IMR-90 (cell line): Measurements from ENCODE around the gene RAVER2.

Experiments
- BHLHE40 ChIP-seq: fragments of 150-350 bp; IDR thresholded peaks from 2 replicates; pipeline ENCODE4 v1.6.1; 2016; ENCODE audit warnings: mild to moderate bottlenecking, low read depth, low read length
- CHD1 ChIP-seq: IDR thresholded peaks from 2 replicates; pipeline ENCODE4 v1.6.1; 2012; ENCODE audit warnings: low read depth, low read length, improper control_type of control experiment
- FOS ChIP-seq: fragments of 150-350 bp; IDR thresholded peaks from 2 replicates; pipeline ENCODE4 v1.6.1; 2016; ENCODE audit warnings: low read depth, low read length
- MAFK ChIP-seq: IDR thresholded peaks from 2 replicates; pipeline ENCODE4 v1.6.1; 2012; ENCODE audit warnings: low read depth, low read length, improper control_type of control experiment
- MXI1 ChIP-seq: IDR thresholded peaks from 2 replicates; pipeline ENCODE4 v1.6.1; 2012; ENCODE audit warnings: low read depth, mild to moderate bottlenecking, low read length, moderate library complexity, borderline replicate concordance
- NFE2L2 ChIP-seq: fragments of 150-350 bp; IDR thresholded peaks from 2 replicates; pipeline ENCODE4 v1.6.1; 2016; ENCODE audit warnings: low read depth, mild to moderate bottlenecking, low read length
- POLR2A ChIP-seq: IDR thresholded peaks from 2 replicates; pipeline ENCODE4 v1.6.1; 2012; ENCODE audit warnings: mild to moderate bottlenecking, low read depth, low read length
- RAD21 ChIP-seq: IDR thresholded peaks from 2 replicates; pipeline ENCODE4 v1.6.1; 2012; ENCODE audit warnings: low read length, improper control_type of control experiment
- RFX5 ChIP-seq: IDR thresholded peaks from 2 replicates; pipeline ENCODE4 v1.8.0; 2012; ENCODE audit warnings: low read depth, mild to moderate bottlenecking, low read length, moderate library complexity
- SMC3 ChIP-seq: fragments of 150-350 bp; IDR thresholded peaks from 2 replicates; pipeline ENCODE4 v1.6.1; 2016; ENCODE audit warnings: low read depth, mild to moderate bottlenecking, antibody characterized with exemption, low read length, moderate library complexity
- TF ChIP-seq, protein P1 (sequence below): conservative IDR thresholded peaks from 2 replicates; pipeline ENCODE4 v1.5.1; 2012; ENCODE audit warnings: mild to moderate bottlenecking, low read depth, low read length, improper control_type of control experiment
- TF ChIP-seq, protein P2 (sequence below): fragments of 150-350 bp; IDR thresholded peaks from 2 replicates; pipeline ENCODE4 v1.6.1; 2017; ENCODE audit warnings: mild to moderate bottlenecking, antibody characterized with exemption, low read length, low read depth
- TF ChIP-seq, protein P3 (sequence below): fragments of 150-350 bp; IDR thresholded peaks from 2 replicates; pipeline ENCODE4 v1.6.1; 2016; ENCODE audit warnings: low read depth, mild to moderate bottlenecking, low read length, moderate library complexity, borderline replicate concordance

DNA sequence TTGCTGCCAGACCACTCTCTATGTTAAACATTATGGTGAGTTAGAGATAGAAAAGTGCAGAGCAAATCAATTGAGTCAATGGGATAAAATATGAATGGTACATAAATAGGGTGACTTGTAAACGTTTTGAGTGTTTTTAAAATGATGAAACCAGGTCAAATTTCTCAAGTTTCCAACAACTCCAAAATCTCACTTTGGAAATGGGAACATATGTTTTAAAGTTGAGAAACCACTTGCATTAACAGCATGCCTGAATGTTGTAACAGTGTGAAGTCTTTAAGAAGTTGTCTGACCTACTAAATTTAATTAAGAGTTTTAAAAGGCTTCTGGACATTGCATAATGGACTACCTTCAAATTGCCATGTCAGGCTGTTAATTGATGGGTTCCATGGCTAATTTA is 33.6 kb upstream of the RAVER2 start:
- TF ChIP-seq POLR2A = no peak
- TF ChIP-seq, protein P1, sequence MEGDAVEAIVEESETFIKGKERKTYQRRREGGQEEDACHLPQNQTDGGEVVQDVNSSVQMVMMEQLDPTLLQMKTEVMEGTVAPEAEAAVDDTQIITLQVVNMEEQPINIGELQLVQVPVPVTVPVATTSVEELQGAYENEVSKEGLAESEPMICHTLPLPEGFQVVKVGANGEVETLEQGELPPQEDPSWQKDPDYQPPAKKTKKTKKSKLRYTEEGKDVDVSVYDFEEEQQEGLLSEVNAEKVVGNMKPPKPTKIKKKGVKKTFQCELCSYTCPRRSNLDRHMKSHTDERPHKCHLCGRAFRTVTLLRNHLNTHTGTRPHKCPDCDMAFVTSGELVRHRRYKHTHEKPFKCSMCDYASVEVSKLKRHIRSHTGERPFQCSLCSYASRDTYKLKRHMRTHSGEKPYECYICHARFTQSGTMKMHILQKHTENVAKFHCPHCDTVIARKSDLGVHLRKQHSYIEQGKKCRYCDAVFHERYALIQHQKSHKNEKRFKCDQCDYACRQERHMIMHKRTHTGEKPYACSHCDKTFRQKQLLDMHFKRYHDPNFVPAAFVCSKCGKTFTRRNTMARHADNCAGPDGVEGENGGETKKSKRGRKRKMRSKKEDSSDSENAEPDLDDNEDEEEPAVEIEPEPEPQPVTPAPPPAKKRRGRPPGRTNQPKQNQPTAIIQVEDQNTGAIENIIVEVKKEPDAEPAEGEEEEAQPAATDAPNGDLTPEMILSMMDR = no peak
- TF ChIP-seq BHLHE40 = no peak
- no peak for TF ChIP-seq MXI1
- TF ChIP-seq RFX5 = no peak
- no peak for TF ChIP-seq CHD1
- TF ChIP-seq, protein P2, sequence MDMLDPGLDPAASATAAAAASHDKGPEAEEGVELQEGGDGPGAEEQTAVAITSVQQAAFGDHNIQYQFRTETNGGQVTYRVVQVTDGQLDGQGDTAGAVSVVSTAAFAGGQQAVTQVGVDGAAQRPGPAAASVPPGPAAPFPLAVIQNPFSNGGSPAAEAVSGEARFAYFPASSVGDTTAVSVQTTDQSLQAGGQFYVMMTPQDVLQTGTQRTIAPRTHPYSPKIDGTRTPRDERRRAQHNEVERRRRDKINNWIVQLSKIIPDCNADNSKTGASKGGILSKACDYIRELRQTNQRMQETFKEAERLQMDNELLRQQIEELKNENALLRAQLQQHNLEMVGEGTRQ = no peak
- TF ChIP-seq FOS = no peak
- TF ChIP-seq, protein P3, sequence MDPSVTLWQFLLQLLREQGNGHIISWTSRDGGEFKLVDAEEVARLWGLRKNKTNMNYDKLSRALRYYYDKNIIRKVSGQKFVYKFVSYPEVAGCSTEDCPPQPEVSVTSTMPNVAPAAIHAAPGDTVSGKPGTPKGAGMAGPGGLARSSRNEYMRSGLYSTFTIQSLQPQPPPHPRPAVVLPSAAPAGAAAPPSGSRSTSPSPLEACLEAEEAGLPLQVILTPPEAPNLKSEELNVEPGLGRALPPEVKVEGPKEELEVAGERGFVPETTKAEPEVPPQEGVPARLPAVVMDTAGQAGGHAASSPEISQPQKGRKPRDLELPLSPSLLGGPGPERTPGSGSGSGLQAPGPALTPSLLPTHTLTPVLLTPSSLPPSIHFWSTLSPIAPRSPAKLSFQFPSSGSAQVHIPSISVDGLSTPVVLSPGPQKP = no peak
- no peak for TF ChIP-seq MAFK
- TF ChIP-seq SMC3 = no peak
- no peak for TF ChIP-seq RAD21
- TF ChIP-seq NFE2L2 = no peak
